GM12892 (cell line): ENCODE results near the gene TMEM92.

ENCODE experiments used
- POLR2AphosphoS5 ChIP-seq: IDR thresholded peaks from 2 replicates; pipeline ENCODE4 v1.6.1; 2011; ENCODE audit warnings: low read depth, low read length, control low read depth
- TAF1 ChIP-seq: IDR thresholded peaks from 2 replicates; pipeline ENCODE4 v1.6.1; 2011; ENCODE audit warnings: low read depth, mild to moderate bottlenecking, control low read depth, low read length, borderline replicate concordance

DNA sequence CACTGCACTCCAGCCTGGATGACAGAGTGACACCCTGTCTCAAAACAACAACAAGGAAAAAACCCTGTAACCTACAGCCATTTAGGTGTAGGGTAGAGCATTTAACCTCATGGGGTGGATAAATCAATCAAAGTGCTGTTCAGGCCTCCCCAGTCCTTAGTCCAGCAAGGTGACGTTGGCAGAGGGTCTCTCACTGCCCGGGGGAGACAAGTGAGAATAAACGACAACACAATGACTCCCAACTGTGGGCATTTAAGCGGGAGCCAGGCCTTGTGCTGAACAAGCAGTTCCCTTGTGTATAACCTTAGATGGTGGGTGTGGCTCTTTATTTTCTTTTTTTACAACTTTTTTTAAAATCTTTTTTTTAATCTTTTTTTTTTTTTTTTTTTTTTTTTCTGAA is 29.3 kb downstream of the TMEM92 start:
- TF ChIP-seq POLR2AphosphoS5 (no peak), TAF1 (no peak)
